Fibroblast of the aortic adventitia (primary cell): ENCODE measurements around the gene DTHD1. TPM values are rescaled to one million over a fixed set of nuclear protein-coding genes. Genes with fewer than 3 reads are reported as not detected.

ENCODE experiments used
- DNase-seq: peaks from one replicate; pipeline ENCODE4 v3.0.0-alpha.2; 2010; ENCODE audit warnings: low read depth
- H3K4me3 ChIP-seq: 2 replicates; pipeline ENCODE4 v1.5.1; 2011; ENCODE audit warnings: low read depth, mild to moderate bottlenecking, control low read depth, low read length, moderate library complexity
- CTCF ChIP-seq: IDR thresholded peaks from 2 replicates; pipeline ENCODE4 v1.5.1; 2011; ENCODE audit warnings: mild to moderate bottlenecking, low read length, control low read depth, inconsistent platforms; ENCODE audit not compliant: insufficient read depth
- total RNA-seq: library from RNA; depleted of rRNA; stranded (reverse); fragments of >200 nt; gene quantifications from 2 replicates; pipeline ENCODE4 v1.2.3, GENCODE V29; 2012; ENCODE audit warnings: low replicate concordance

Gene DTHD1
- total RNA-seq, 1 donor: not detected

GRCh38 chr4:36255577-36255976 is 25.8 kb upstream of the DTHD1 start:
- H3K4me3 ChIP-seq: no peak overlapping the region
- DNase-seq: no peak
- TF ChIP-seq CTCF: no peak

GRCh38 chr4:36256398-36256891 is 25.0 kb upstream of the DTHD1 start:
- DNase-seq: no peak
- no peak overlapping the region for H3K4me3 ChIP-seq
- TF ChIP-seq CTCF: no peak

- no peak for TF ChIP-seq CTCF
- DNase-seq: no peak
- no peak overlapping the region for H3K4me3 ChIP-seq
These were observed 20.7 kb upstream of the DTHD1 start for GRCh38 chr4:36260731-36261130.

- no peak for TF ChIP-seq CTCF
- no peak overlapping the region for H3K4me3 ChIP-seq
- DNase-seq: no peak
These were observed 17.1 kb upstream of the DTHD1 start for GRCh38 chr4:36264207-36264826.

- no peak overlapping the region for H3K4me3 ChIP-seq
- DNase-seq: no peak
- TF ChIP-seq CTCF: no peak
These were observed 13.7 kb upstream of the DTHD1 start for GRCh38 chr4:36267486-36268268.

GRCh38 chr4:36269101-36269500 is 12.3 kb upstream of the DTHD1 start:
- TF ChIP-seq CTCF: no peak

More at GRCh38 chr4:36269101-36269500, 12.3 kb upstream of the DTHD1 start:
- DNase-seq: no peak
- H3K4me3 ChIP-seq: no peak overlapping the region
